ENCODE results near the gene NUDCD3. TPM values are rescaled to one million over a fixed set of nuclear protein-coding genes. Genes with fewer than 3 reads are reported as not detected.

Gene NUDCD3
- total RNA-seq, 1 experiment from 2014 or later: 82.3 TPM

DNA sequence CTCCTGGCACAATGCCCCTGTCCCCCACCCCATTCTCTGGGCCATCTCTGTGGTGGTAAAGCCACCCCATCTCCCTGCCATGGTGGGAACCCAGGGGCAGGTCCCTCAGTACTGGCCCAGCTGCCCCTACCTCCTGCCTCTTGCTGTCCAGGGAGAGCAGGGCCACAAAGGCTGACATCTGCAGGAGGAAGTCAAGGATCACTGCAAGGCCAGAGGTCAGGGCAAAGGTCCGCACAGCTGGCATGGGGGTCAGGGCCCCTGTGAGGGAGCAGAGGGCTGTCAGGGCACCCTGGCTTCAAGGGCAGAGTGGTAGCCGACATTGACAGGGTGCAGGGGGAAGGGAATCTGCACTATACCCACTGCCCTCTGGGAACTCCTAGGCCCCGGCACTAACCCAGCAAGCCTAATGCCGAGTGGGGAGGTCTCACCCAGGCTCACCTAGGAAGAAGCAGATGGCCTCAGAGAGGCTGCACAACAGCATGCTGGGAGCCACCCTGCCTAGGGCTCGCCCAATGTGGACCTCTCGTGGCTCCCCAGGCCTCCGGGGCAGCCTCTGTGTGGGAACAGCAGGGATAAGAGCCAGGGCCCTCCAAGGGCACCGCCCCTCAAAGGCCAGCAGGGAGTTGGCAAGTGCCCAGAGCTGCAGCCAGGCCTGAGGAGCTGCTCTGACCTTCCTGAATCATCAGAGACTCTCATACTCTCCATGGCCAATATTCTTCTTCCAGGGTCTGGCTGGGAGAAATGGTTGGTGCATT, 43.0 kb upstream of the NUDCD3 start:
- BruUV-seq (replicated peaks): no TSS peak

DNA sequence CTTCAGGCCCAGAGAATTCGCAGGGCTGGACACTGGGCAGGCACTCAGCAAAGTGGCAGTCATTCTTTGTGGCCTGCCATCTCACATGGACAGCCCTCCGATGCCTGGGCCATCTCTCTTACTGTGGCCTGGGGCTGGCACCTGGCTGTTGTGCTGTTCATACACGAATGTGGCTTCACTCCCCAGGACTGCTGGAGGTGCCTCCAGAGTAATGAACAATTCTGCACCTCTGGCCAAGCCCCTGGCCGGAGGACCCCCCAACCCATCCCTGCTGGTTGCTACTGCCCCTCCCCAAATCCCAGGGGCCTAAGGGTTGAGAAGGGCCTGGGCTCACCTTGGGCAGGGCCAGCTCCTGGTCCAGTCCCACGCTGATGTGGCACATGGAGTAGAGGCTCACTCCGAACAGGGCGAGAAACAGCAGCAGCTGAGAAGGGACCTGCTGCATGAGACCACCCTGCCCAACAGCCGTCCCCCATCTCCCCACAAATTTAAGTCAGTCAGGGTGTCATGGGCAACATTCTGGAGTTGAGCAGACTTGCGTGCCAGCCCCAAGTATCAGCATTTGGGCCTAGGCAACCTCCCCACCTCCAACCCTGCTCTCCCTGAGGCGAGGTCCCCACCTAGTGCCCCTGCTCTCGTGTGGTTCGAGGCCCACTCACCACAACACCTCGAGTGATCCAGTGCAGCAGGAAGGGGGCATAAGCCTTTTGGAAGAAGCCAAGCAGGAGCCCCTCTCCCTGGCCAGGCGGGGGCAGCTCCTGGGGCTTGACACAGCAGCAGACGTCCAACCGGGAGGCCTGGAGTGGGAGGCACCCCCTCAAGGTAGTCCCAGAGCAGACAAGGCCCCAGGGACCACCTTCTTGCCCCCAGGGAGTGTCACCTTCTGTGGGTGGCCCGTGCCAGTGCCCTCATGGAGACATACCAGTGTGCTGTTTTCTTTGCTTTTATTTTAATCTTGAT, 41.2 kb upstream of the NUDCD3 start:
- Histone ChIP-seq H3K36me3 (ENCODE audit: low read depth, low read length) (no peaks in the 10 kb centered on the region), H3K4me3 (ENCODE audit: low read length) (no peak overlapping the region), H3K9ac (ENCODE audit: low read length) (no peak overlapping the region), H3F3A (ENCODE audit: low read length, unreplicated experiment) (no peaks in the 10 kb centered on the region), H4K20me1 (ENCODE audit: low read length) (no peaks in the 10 kb centered on the region), H2AFZ (ENCODE audit: low read length) (no peak overlapping the region), H3K9me3 (ENCODE audit: low read length) (no peaks in the 10 kb centered on the region), H3K9me2 (replicated peaks; ENCODE audit: low read length) (no peaks in the 10 kb centered on the region), H3K27ac (ENCODE audit: low read length) (no peak overlapping the region), H3K27me3 (ENCODE audit: low read length) (no peaks in the 10 kb centered on the region), H3K79me2 (ENCODE audit: low read length) (no peaks in the 10 kb centered on the region), H3K4me2 (ENCODE audit: low read length) (no peak overlapping the region), H3K4me1 (ENCODE audit: insufficient read depth, low read length) (no peaks in the 10 kb centered on the region)
- ChIA-PET POLR2A (ENCODE audit: unreplicated experiment) (no interaction called here), CTCF (no interaction called here)
- BruUV-seq (replicated peaks): no TSS peak
- intact Hi-C loops (cut with micrococcal nuclease): no loop called here
- ATAC-seq: no peak
- DNase-seq: no peak
- TF ChIP-seq EZH2 (IDR thresholded peaks at IDR 0.05; ENCODE audit: low read length, unreplicated experiment) (no peak), EZH2phosphoT487 (IDR thresholded peaks at IDR 0.05; ENCODE audit: borderline replicate concordance, low read length) (no peak)
- TF ChIP-seq, protein P1, sequence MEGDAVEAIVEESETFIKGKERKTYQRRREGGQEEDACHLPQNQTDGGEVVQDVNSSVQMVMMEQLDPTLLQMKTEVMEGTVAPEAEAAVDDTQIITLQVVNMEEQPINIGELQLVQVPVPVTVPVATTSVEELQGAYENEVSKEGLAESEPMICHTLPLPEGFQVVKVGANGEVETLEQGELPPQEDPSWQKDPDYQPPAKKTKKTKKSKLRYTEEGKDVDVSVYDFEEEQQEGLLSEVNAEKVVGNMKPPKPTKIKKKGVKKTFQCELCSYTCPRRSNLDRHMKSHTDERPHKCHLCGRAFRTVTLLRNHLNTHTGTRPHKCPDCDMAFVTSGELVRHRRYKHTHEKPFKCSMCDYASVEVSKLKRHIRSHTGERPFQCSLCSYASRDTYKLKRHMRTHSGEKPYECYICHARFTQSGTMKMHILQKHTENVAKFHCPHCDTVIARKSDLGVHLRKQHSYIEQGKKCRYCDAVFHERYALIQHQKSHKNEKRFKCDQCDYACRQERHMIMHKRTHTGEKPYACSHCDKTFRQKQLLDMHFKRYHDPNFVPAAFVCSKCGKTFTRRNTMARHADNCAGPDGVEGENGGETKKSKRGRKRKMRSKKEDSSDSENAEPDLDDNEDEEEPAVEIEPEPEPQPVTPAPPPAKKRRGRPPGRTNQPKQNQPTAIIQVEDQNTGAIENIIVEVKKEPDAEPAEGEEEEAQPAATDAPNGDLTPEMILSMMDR (conservative IDR thresholded peaks at IDR 0.05; ENCODE audit: low read depth, low read length): no peak

More for the DNA sequence above, 43.0 kb upstream of the NUDCD3 start:
- H3K4me2 ChIP-seq (ENCODE audit: low read length): no peak overlapping the region
- no peaks in the 10 kb centered on the region for H3K36me3 ChIP-seq (ENCODE audit: low read depth, low read length)
- TF ChIP-seq EZH2phosphoT487 (IDR thresholded peaks at IDR 0.05; ENCODE audit: borderline replicate concordance, low read length) (no peak), EZH2 (IDR thresholded peaks at IDR 0.05; ENCODE audit: low read length, unreplicated experiment) (no peak)
- H3K27ac ChIP-seq (ENCODE audit: low read length): no peak overlapping the region
- DNase-seq (no peak), ATAC-seq (no peak)
- H2AFZ ChIP-seq (ENCODE audit: low read length): no peak overlapping the region
- no peak overlapping the region for H3K4me3 ChIP-seq (ENCODE audit: low read length)
- no peaks in the 10 kb centered on the region for H3F3A ChIP-seq (ENCODE audit: low read length, unreplicated experiment)
- ChIA-PET POLR2A (ENCODE audit: unreplicated experiment) (no interaction called here), CTCF (no interaction called here)
- no peaks in the 10 kb centered on the region for H3K27me3 ChIP-seq (ENCODE audit: low read length)
- no peaks in the 10 kb centered on the region for H3K79me2 ChIP-seq (ENCODE audit: low read length)
- no peaks in the 10 kb centered on the region for H3K9me2 ChIP-seq (replicated peaks; ENCODE audit: low read length)
- H3K9me3 ChIP-seq (ENCODE audit: low read length): no peaks in the 10 kb centered on the region
- no peaks in the 10 kb centered on the region for H3K4me1 ChIP-seq (ENCODE audit: insufficient read depth, low read length)
- H3K9ac ChIP-seq (ENCODE audit: low read length): no peak overlapping the region
- no peaks in the 10 kb centered on the region for H4K20me1 ChIP-seq (ENCODE audit: low read length)
- intact Hi-C loops (cut with micrococcal nuclease): no loop called here

DNA sequence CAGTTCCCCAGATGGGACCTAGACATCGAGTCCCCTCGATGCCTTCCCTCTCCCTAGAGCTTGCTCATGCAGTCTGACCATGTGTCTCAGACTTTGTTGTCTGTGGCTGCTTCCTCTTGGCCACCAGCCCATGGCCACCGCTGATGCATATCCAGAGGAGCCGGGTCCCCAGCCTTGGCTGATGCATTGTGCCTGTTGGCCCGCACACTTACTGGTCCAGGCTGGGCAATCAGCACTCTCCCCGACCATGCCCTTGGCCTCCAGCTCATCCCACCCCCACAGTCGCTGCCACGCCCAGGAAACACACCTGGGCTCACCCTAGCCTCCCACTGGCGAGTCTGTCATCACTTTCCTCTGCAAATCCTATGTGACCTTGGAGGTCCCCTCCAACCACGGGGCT, 40.5 kb upstream of the NUDCD3 start:
- intact Hi-C loops (cut with micrococcal nuclease): no loop called here
- no peaks in the 10 kb centered on the region for H3K4me1 ChIP-seq (ENCODE audit: insufficient read depth, low read length)
- no peak overlapping the region for H3K27ac ChIP-seq (ENCODE audit: low read length)
- no peaks in the 10 kb centered on the region for H3K9me2 ChIP-seq (replicated peaks; ENCODE audit: low read length)
- DNase-seq: no peak
- no peak for ATAC-seq
- no peaks in the 10 kb centered on the region for H4K20me1 ChIP-seq (ENCODE audit: low read length)
- no peak overlapping the region for H3K4me3 ChIP-seq (ENCODE audit: low read length)
- TF ChIP-seq EZH2 (IDR thresholded peaks at IDR 0.05; ENCODE audit: low read length, unreplicated experiment): no peak
- TF ChIP-seq, protein P1 (conservative IDR thresholded peaks at IDR 0.05; ENCODE audit: low read depth, low read length): no peak
- TF ChIP-seq EZH2phosphoT487 (IDR thresholded peaks at IDR 0.05; ENCODE audit: borderline replicate concordance, low read length): no peak
- no peaks in the 10 kb centered on the region for H3K79me2 ChIP-seq (ENCODE audit: low read length)
- no peaks in the 10 kb centered on the region for H3K27me3 ChIP-seq (ENCODE audit: low read length)
- no peak overlapping the region for H2AFZ ChIP-seq (ENCODE audit: low read length)
- BruUV-seq (replicated peaks): no TSS peak
- no peak overlapping the region for H3K9ac ChIP-seq (ENCODE audit: low read length)
- H3K9me3 ChIP-seq (ENCODE audit: low read length): no peaks in the 10 kb centered on the region
- no peak overlapping the region for H3K4me2 ChIP-seq (ENCODE audit: low read length)
- ChIA-PET CTCF (no interaction called here), POLR2A (ENCODE audit: unreplicated experiment) (no interaction called here)
- no peaks in the 10 kb centered on the region for H3F3A ChIP-seq (ENCODE audit: low read length, unreplicated experiment)
- H3K36me3 ChIP-seq (ENCODE audit: low read depth, low read length): no peaks in the 10 kb centered on the region

All from PC-3 (cell line).